Tibial nerve (tissue), 3 donors: ENCODE data around the gene SH3D21.

Experiments used
- POLR2A ChIP-seq, 2 donors: fragments of 450-650 bp; IDR thresholded peaks; one replicate each; pipeline ENCODE4 v1.6.1; 2017; ENCODE audit warnings: antibody characterized with exemption in 2 of 2, mild to moderate bottlenecking in 2 of 2, moderate library complexity in 2 of 2
- TF ChIP-seq, protein P1 (sequence below), 5 experiments: fragments of 200-600 bp in 3 of 5; fragments of 450-650 bp in 2 of 5; sonication (generic) in 3 of 5; IDR thresholded peaks; one replicate each; pipeline ENCODE4 v1.5.1; 2016 to 2019; ENCODE audit warnings: antibody characterized with exemption in 5 of 5, mild to moderate bottlenecking in 3 of 5, moderate library complexity in 2 of 5

GRCh38 chr1:36344395-36344680 is 38.2 kb downstream of the SH3D21 start:
- no peak for TF ChIP-seq POLR2A (IDR thresholded peaks at IDR 0.05)
- TF ChIP-seq, protein P1, sequence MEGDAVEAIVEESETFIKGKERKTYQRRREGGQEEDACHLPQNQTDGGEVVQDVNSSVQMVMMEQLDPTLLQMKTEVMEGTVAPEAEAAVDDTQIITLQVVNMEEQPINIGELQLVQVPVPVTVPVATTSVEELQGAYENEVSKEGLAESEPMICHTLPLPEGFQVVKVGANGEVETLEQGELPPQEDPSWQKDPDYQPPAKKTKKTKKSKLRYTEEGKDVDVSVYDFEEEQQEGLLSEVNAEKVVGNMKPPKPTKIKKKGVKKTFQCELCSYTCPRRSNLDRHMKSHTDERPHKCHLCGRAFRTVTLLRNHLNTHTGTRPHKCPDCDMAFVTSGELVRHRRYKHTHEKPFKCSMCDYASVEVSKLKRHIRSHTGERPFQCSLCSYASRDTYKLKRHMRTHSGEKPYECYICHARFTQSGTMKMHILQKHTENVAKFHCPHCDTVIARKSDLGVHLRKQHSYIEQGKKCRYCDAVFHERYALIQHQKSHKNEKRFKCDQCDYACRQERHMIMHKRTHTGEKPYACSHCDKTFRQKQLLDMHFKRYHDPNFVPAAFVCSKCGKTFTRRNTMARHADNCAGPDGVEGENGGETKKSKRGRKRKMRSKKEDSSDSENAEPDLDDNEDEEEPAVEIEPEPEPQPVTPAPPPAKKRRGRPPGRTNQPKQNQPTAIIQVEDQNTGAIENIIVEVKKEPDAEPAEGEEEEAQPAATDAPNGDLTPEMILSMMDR (IDR thresholded peaks at IDR 0.05) = no peak
